A549 (cell line): ENCODE data around the gene CPZ. TPM values are rescaled to one million over a fixed set of nuclear protein-coding genes. Genes with fewer than 3 reads are reported as not detected.
"Not testable (repeated sequence)": the region's sequence is repeated elsewhere in the genome, so short reads cannot be mapped to it uniquely, and the experiment has no call there.

Experiments used
- ATAC-seq, 2 experiments: fragments of 200-7000 bp in 1 of 2; fragments of >200 bp in 1 of 2; cut with Nextera tagmentation in 1 of 2; cut with Tn5 transposase in 1 of 2; 3 replicates each; pipeline versions ENCODE4 v1.8.0 to v1.9.1; 2018 to 2020; ENCODE audit warnings: mild to moderate bottlenecking in 1 of 2, moderate library complexity in 1 of 2
- CTCF ChIA-PET: fragments of 300-600 bp; sonication (Branson Sonifier 250); formaldehyde crosslinking; extraction: SDS; loops from one replicate; lab custom pipeline; 2021; ENCODE audit warnings: antibody characterized with exemption, inconsistent platforms; lab: Yijun Ruan, JAX
- POLR2A ChIA-PET: fragments of 350-600 bp; formaldehyde crosslinking; extraction: SDS; loops from one replicate; lab custom pipeline; 2021; ENCODE audit warnings: antibody characterized with exemption, inconsistent platforms; lab: Yijun Ruan, JAX
- DNase-seq, 2 experiments: peaks; one replicate each; pipeline versions ENCODE4 v3.0.0 to v3.0.0-alpha.2; 2011 to 2016; ENCODE audit warnings: low read depth in 1 of 2, low spot score in 1 of 2
- FAIRE-seq: peaks from 2 replicates; lab custom pipeline; 2011; peaks lifted over from hg19 to GRCh38; lab: Jason Lieb, UNC
- H3K27ac ChIP-seq, 2 experiments: fragments of >200 bp; sonication (Bioruptor Twin); formaldehyde crosslinking; 3 replicates each; pipeline ENCODE4 v1.5.1; 2016 to 2017
- H3K4me1 ChIP-seq: fragments of >200 bp; sonication (Bioruptor Twin); formaldehyde crosslinking; 3 replicates; pipeline ENCODE4 v1.6.1; 2016
- H3K4me2 ChIP-seq: fragments of >200 bp; sonication (Bioruptor Twin); formaldehyde crosslinking; 3 replicates; pipeline ENCODE4 v1.6.1; 2016
- H3K4me3 ChIP-seq: fragments of >200 bp; sonication (Bioruptor Twin); formaldehyde crosslinking; 3 replicates; pipeline ENCODE4 v1.5.1; 2016
- H3K9me3 ChIP-seq: fragments of >200 bp; sonication (Bioruptor Twin); formaldehyde crosslinking; 3 replicates; pipeline ENCODE4 v1.6.1; 2016
- ATOH8 ChIP-seq: fragments of 250-450 bp; sonication (Bioruptor Pico); IDR thresholded peaks from 2 replicates; pipeline ENCODE4 v1.5.0; 2020; ENCODE audit warnings: low read depth, mild to moderate bottlenecking, moderate library complexity
- BCL3 ChIP-seq: fragments of >200 bp; sonication (Bioruptor Twin); formaldehyde crosslinking; IDR thresholded peaks from 3 replicates; pipeline ENCODE4 v1.6.1; 2016
- BHLHE40 ChIP-seq: IDR thresholded peaks from 2 replicates; pipeline ENCODE4 v1.6.1; 2012; ENCODE audit warnings: low read depth, low read length, inconsistent platforms
- CEBPB ChIP-seq, 2 experiments: fragments of >200 bp in 1 of 2; sonication (Bioruptor Twin) in 1 of 2; formaldehyde crosslinking in 1 of 2; IDR thresholded peaks; 2 replicates each; pipeline ENCODE4 v1.6.1; 2012 to 2016
- CHD2 ChIP-seq: fragments of 150-350 bp; IDR thresholded peaks from 2 replicates; pipeline ENCODE4 v1.6.1; 2014; ENCODE audit warnings: low read length; ENCODE audit not compliant: partially characterized antibody
- ELK1 ChIP-seq: fragments of 150-350 bp; IDR thresholded peaks from 2 replicates; pipeline ENCODE4 v1.6.1; 2014; ENCODE audit warnings: low read depth, mild to moderate bottlenecking, low read length
- FOSB ChIP-seq: fragments of 250-450 bp; sonication (Bioruptor Pico); IDR thresholded peaks from 2 replicates; pipeline ENCODE4 v1.5.0; 2020; ENCODE audit warnings: mild to moderate bottlenecking, moderate library complexity
- FOSL2 ChIP-seq, 2 experiments: fragments of 450-650 bp in 1 of 2; fragments of >200 bp in 1 of 2; sonication (Bioruptor Twin) in 1 of 2; formaldehyde crosslinking; IDR thresholded peaks; 2 replicates each; pipeline versions ENCODE4 v1.5.0 to v1.6.1; 2016 to 2020; ENCODE audit warnings: mild to moderate bottlenecking in 1 of 2, moderate library complexity in 1 of 2
- GATA3 ChIP-seq: IDR thresholded peaks from 2 replicates; pipeline ENCODE4 v1.6.1; 2012; ENCODE audit warnings: borderline replicate concordance
- KDM5A ChIP-seq: fragments of 200-600 bp; sonication (generic); IDR thresholded peaks from 2 replicates; pipeline ENCODE4 v1.6.1; 2016; ENCODE audit warnings: antibody characterized with exemption, mild to moderate bottlenecking
- MAX ChIP-seq: IDR thresholded peaks from 2 replicates; pipeline ENCODE4 v1.6.1; 2012
- MAZ ChIP-seq: fragments of 150-350 bp; IDR thresholded peaks from 2 replicates; pipeline ENCODE4 v1.6.1; 2014; ENCODE audit warnings: antibody characterized with exemption, low read depth, low read length, borderline replicate concordance
- MYC ChIP-seq: IDR thresholded peaks from 2 replicates; pipeline ENCODE4 v1.6.1; 2012; ENCODE audit warnings: mild to moderate bottlenecking, inconsistent platforms, low read length, improper control_type of control experiment, borderline replicate concordance
- NFE2L2 ChIP-seq: fragments of 150-350 bp; conservative IDR thresholded peaks from 2 replicates; pipeline ENCODE4 v1.6.1; 2014; ENCODE audit warnings: low read length
- NPAS2 ChIP-seq: fragments of 250-450 bp; sonication (Bioruptor Pico); IDR thresholded peaks from 2 replicates; pipeline ENCODE4 v1.8.0; 2022; ENCODE audit warnings: mild to moderate bottlenecking, moderate library complexity, borderline replicate concordance
- NR3C1 ChIP-seq: fragments of >200 bp; sonication (Bioruptor Twin); formaldehyde crosslinking; IDR thresholded peaks from 3 replicates; pipeline ENCODE4 v1.6.1; 2017
- RCOR1 ChIP-seq: fragments of 150-350 bp; IDR thresholded peaks from 2 replicates; pipeline ENCODE4 v1.6.1; 2014; ENCODE audit warnings: antibody characterized with exemption, low read length, low read depth
- TFCP2L1 ChIP-seq: fragments of 250-450 bp; sonication (Bioruptor Pico); IDR thresholded peaks from 2 replicates; pipeline ENCODE4 v1.5.0; 2021; ENCODE audit warnings: mild to moderate bottlenecking
- ZSCAN20 ChIP-seq: fragments of 250-450 bp; sonication (Bioruptor Pico); IDR thresholded peaks from 2 replicates; pipeline ENCODE4 v1.8.0; 2022; ENCODE audit warnings: mild to moderate bottlenecking, moderate library complexity
- WGBS: methylation state at CpG from one replicate; pipeline ENCODE4 v1.1.6; 2017; ENCODE audit errors: missing lambda C conversion rate; 5-methylcytosine and 5-hydroxymethylcytosine counted together
- polyA plus RNA-seq, 4 experiments: library from polyadenylated mRNA; depleted of rRNA in 3 of 4; stranded (reverse); fragments of >200 nt; fragmentation: RNase III in 1 of 4; extraction: RNeasy Plus Mini Kit Qiagen cat#74134 plus additional on column Dnase treatment in 1 of 4; gene quantifications; 2 replicates in 3 of 4; 3 replicates in 1 of 4; pipeline ENCODE4 v1.2.3, GENCODE V29; 2011 to 2017

CPZ gene
- polyA plus RNA-seq, 2 of the 4 experiments (the other 2 are of a cell fraction) = 0.09 to 0.21 TPM

GRCh38 chr4:8652181-8653078, 59.9 kb downstream of the CPZ start:
- no peak for FAIRE-seq
- H3K4me1 ChIP-seq = no peaks in the 10 kb centered on the region
- ChIA-PET CTCF (interaction anchor here (0.6 kb wide), 1 partner anchor 386 kb away, joined by 3 read pairs; no protein-coding TSS in a partner anchor), POLR2A (no interaction called here)
- no peak overlapping the region for H3K27ac ChIP-seq
- H3K9me3 ChIP-seq = no peaks in the 10 kb centered on the region
- TF ChIP-seq RCOR1 (no peak), ATOH8 (CRISPR knock-in tag) (no peak), NR3C1 (no peak), CEBPB (IDR thresholded peaks at IDR 0.05) (no peak), NPAS2 (no peak), MYC (no peak), BHLHE40 (no peak), ZSCAN20 (CRISPR knock-in tag) (no peak), CHD2 (no peak)
- WGBS = 39% methylated on average over 11 of the region's 25 CpGs
- no peak for DNase-seq
- H3K4me3 ChIP-seq = no peak overlapping the region
- ATAC-seq = no peak
- no peak overlapping the region for H3K4me2 ChIP-seq

DNA sequence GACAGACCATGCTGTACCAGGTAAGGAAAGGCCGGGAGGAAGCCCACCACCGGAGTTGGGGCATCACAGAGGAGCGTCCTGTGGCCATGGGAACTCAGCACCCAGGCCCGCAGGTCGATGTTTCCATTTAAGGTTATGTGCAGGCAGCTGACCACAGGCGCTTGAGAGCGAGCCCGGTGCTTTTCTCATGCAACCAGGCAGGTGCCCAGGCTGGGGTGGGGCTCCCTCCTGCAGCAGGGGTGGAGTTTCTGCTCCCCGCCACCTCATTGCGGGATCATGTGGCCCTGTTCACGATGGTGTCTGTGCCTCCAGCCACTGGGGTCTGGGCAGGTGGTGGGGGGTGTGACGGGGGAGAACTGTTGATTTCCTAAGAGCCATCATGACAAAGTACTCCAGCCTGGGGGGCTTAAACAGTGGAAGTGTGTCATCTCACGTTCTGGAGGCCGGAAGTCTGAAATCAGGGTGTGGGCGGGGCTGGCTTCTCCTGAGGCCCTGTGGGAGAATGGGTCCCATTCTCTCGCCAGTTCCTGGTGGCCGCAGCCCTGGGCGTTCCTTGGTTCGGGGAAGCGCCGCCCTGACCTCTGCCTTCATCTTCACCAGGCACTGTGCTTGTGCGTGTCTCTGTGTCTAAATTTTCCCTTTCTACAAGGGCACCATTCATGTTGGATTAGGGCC, 60.9 kb downstream of the CPZ start:
- POLR2A ChIA-PET = no interaction called here

DNA sequence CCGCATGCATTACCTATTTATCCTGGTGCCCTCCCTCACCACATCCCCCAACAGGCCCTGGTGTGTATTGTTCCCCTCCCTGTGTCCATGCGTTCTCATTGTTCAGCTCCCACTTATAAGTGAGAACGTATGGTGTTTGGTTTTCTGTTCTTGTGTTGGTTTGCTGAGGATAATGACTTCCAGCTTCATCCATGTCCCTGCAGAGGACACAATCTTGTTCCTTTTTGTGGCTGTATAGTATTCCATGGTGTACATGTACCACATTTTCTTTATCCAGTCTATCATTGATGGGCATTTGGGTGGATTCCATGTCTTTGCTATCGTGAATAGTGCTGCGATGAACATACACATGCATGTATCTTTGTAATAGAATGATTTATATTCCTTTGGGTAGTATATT, 61.6 kb downstream of the CPZ start:
- 40% methylated on average over 5 of the region's 5 CpGs for WGBS

More for the DNA sequence above, 60.9 kb downstream of the CPZ start:
- ATAC-seq = no peak
- H3K4me2 ChIP-seq = no peak overlapping the region
- no peaks in the 10 kb centered on the region for H3K4me1 ChIP-seq
- 50% methylated on average over 17 of the region's 22 CpGs for WGBS
- no peaks in the 10 kb centered on the region for H3K9me3 ChIP-seq
- DNase-seq = no peak
- TF ChIP-seq KDM5A (no peak), MAZ (no peak), FOSL2 (IDR thresholded peaks at IDR 0.05) (no peak), FOSL2 (CRISPR knock-in tag; IDR thresholded peaks at IDR 0.05) (no peak), FOSB (CRISPR knock-in tag) (no peak), GATA3 (no peak), MAX (no peak), TFCP2L1 (CRISPR knock-in tag) (no peak), BCL3 (no peak), NFE2L2 (no peak), ELK1 (no peak)
- no peak overlapping the region for H3K27ac ChIP-seq
- no peak overlapping the region for H3K4me3 ChIP-seq
- CTCF ChIA-PET = no interaction called here
- no peak for FAIRE-seq

More for the DNA sequence above, 61.6 kb downstream of the CPZ start:
- POLR2A ChIA-PET, H3K27ac ChIP-seq, H3K4me3 ChIP-seq, CTCF ChIA-PET, FAIRE-seq, H3K4me2 ChIP-seq, H3K4me1 ChIP-seq, H3K9me3 ChIP-seq, DNase-seq, ATAC-seq: not testable (repeated sequence)
